Hepatocyte (in vitro differentiated cells): ENCODE results near the gene FAM156B. TPM values are rescaled to one million over a fixed set of nuclear protein-coding genes. Genes with fewer than 3 reads are reported as not detected.
A peak's percentile ranks its signal among the peaks of the same experiment; 100 is the strongest.
"Not testable (repeated sequence)": the region's sequence is repeated elsewhere in the genome, so short reads cannot be mapped to it uniquely, and the experiment has no call there.

Experiments used
- DNase-seq: peaks from one replicate; pipeline ENCODE4 v3.0.0-alpha.2; 2016; ENCODE audit warnings: low spot score
- H2AFZ ChIP-seq: fragments of 200-600 bp; sonication (generic); 2 replicates; pipeline ENCODE4 v1.6.0; 2016; ENCODE audit warnings: antibody characterized with exemption, mild to moderate bottlenecking
- H3K27ac ChIP-seq: fragments of 200-600 bp; sonication (generic); 2 replicates; pipeline ENCODE4 v1.5.1; 2016; ENCODE audit warnings: mild to moderate bottlenecking
- H3K27me3 ChIP-seq: fragments of 200-600 bp; sonication (generic); 2 replicates; pipeline ENCODE4 v1.6.1; 2016
- H3K36me3 ChIP-seq: fragments of 200-600 bp; sonication (generic); replicated peaks from 2 replicates; pipeline ENCODE4 v1.5.1; 2016; ENCODE audit warnings: low read depth; ENCODE audit not compliant: insufficient read depth
- H3K4me1 ChIP-seq: fragments of 200-600 bp; sonication (generic); 2 replicates; pipeline ENCODE4 v1.5.1; 2016; ENCODE audit warnings: mild to moderate bottlenecking, moderate library complexity; ENCODE audit not compliant: insufficient read depth
- H3K4me2 ChIP-seq: fragments of 200-600 bp; sonication (generic); 2 replicates; pipeline ENCODE4 v1.6.0; 2016
- H3K4me3 ChIP-seq: fragments of 200-600 bp; sonication (generic); 2 replicates; pipeline ENCODE4 v1.5.1; 2016; ENCODE audit warnings: mild to moderate bottlenecking
- H3K79me2 ChIP-seq: fragments of 200-600 bp; sonication (generic); 2 replicates; pipeline ENCODE4 v1.6.0; 2017; ENCODE audit warnings: mild to moderate bottlenecking
- H3K9me2 ChIP-seq: fragments of 200-600 bp; sonication (generic); replicated peaks from 2 replicates; pipeline ENCODE4 v1.6.0; 2017; ENCODE audit warnings: mild to moderate bottlenecking; ENCODE audit not compliant: insufficient read depth
- H3K9me3 ChIP-seq: fragments of 200-600 bp; sonication (generic); 2 replicates; pipeline ENCODE4 v1.5.1; 2016; ENCODE audit warnings: low read depth, mild to moderate bottlenecking
- H4K20me1 ChIP-seq: fragments of 200-600 bp; sonication (generic); 2 replicates; pipeline ENCODE4 v1.6.0; 2016; ENCODE audit warnings: mild to moderate bottlenecking; ENCODE audit not compliant: insufficient read depth, poor library complexity, severe bottlenecking
- CTCF ChIP-seq: fragments of 200-600 bp; sonication (generic); IDR thresholded peaks from 2 replicates; pipeline ENCODE4 v1.5.1; 2016; ENCODE audit warnings: antibody characterized with exemption, mild to moderate bottlenecking; ENCODE audit not compliant: poor library complexity
- EZH2 ChIP-seq: fragments of 200-600 bp; sonication (generic); IDR thresholded peaks from 2 replicates; pipeline ENCODE4 v1.6.1; 2016; ENCODE audit warnings: antibody characterized with exemption, mild to moderate bottlenecking, borderline replicate concordance
- WGBS: methylation state at CpG from one replicate; pipeline ENCODE4 v1.1.6; 2016; ENCODE audit warnings: low lambda C conversion rate; ENCODE audit errors: missing lambda C conversion rate; 5-methylcytosine and 5-hydroxymethylcytosine counted together
- polyA plus RNA-seq: library from polyadenylated mRNA; unstranded; fragments of >200 nt; fragmentation: Nextera tagmentation; extraction: Ambion mirVana; gene quantifications from 2 replicates; pipeline ENCODE4 v1.2.1, GENCODE V29; 2016
- total RNA-seq: library from RNA; depleted of rRNA; stranded (reverse); fragments of >200 nt; gene quantifications from 2 replicates; pipeline ENCODE4 v1.2.3, GENCODE V29; 2014

The FAM156B gene
- total and polyA plus RNA-seq, 2 experiments from 2014 or later: 20.1 to 25.6 TPM

- TF ChIP-seq CTCF (peak; percentile 94), EZH2 (no peak)
- Histone ChIP-seq H3K4me2 (peak overlapping the region; percentile 95), H3K4me1 (no peaks in the 10 kb centered on the region), H4K20me1 (no peaks in the 10 kb centered on the region), H3K9me2 (no peaks in the 10 kb centered on the region), H3K79me2 (no peaks in the 10 kb centered on the region), H3K9me3 (no peaks in the 10 kb centered on the region), H2AFZ (peak overlapping the region; percentile 85), H3K36me3 (no peaks in the 10 kb centered on the region), H3K4me3 (peak overlapping the region; percentile 34), H3K27me3 (no peaks in the 10 kb centered on the region), H3K27ac (peak overlapping the region; percentile 98)
- 17% methylated on average over 51 of the region's 61 CpGs for WGBS
- DNase-seq: peak; percentile 94
Observed at GRCh38 chrX:52934704-52935469, 37.8 kb downstream of the FAM156B start.

- 25% methylated on average over 10 of the region's 10 CpGs for WGBS
- not testable (repeated sequence) for H3K27me3 ChIP-seq, DNase-seq, H4K20me1 ChIP-seq, H3K9me2 ChIP-seq, H3K4me1 ChIP-seq, H3K9me3 ChIP-seq, H3K36me3 ChIP-seq, H3K79me2 ChIP-seq
- H3K4me2 ChIP-seq: peak overlapping the region; percentile 95
- H3K27ac ChIP-seq: peak overlapping the region; percentile 98
- H3K4me3 ChIP-seq: peak overlapping the region; percentile 34
- H2AFZ ChIP-seq: peak overlapping the region; percentile 85
Observed at GRCh38 chrX:52935470-52935784, 38.3 kb downstream of the FAM156B start.

- not testable (repeated sequence) for H3K27me3 ChIP-seq, H2AFZ ChIP-seq, H3K4me1 ChIP-seq, H3K4me3 ChIP-seq, H3K4me2 ChIP-seq, H3K79me2 ChIP-seq, H3K27ac ChIP-seq, DNase-seq, H4K20me1 ChIP-seq, H3K9me2 ChIP-seq, H3K36me3 ChIP-seq, H3K9me3 ChIP-seq
- no CpG with 5 or more reads among the region's 4 CpGs for whole genome bisulfite sequencing
Observed at GRCh38 chrX:52940704-52941103, 43.6 kb downstream of the FAM156B start.

- DNase-seq, H4K20me1 ChIP-seq, H3K4me3 ChIP-seq, H3K4me1 ChIP-seq, H3K27me3 ChIP-seq, H2AFZ ChIP-seq, H3K79me2 ChIP-seq, H3K9me2 ChIP-seq, H3K9me3 ChIP-seq, H3K4me2 ChIP-seq, H3K27ac ChIP-seq, H3K36me3 ChIP-seq: not testable (repeated sequence)
- no CpG with 5 or more reads among the region's 10 CpGs for WGBS
Observed at GRCh38 chrX:52941728-52942127, 44.6 kb downstream of the FAM156B start.

- not testable (repeated sequence) for H4K20me1 ChIP-seq, DNase-seq, H3K4me2 ChIP-seq, H2AFZ ChIP-seq, H3K4me1 ChIP-seq, H3K4me3 ChIP-seq, H3K36me3 ChIP-seq, H3K9me2 ChIP-seq, H3K9me3 ChIP-seq, H3K79me2 ChIP-seq, H3K27me3 ChIP-seq, H3K27ac ChIP-seq
- no CpG with 5 or more reads among the region's 14 CpGs for WGBS
Observed at GRCh38 chrX:52945838-52946494, 48.8 kb downstream of the FAM156B start.

DNA sequence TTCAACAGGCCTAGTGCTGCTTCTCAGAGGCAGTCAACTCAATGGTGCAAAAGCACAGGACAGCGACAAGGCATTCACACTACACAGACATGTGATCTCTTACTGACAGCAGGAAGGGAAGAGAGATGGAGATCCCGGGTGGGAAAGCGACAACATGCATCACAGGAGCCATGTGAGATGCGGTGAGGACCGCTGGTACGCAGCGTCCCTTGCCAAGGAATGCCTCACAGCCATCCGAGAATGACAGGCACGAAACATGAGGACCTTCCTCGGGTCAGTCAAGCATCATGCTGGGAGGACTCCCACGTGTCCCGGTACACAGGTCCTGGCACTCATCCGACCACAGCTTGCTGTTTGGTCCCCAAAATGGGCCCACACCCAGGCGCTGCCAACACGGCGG lies 50.4 kb downstream of the FAM156B start:
- WGBS: no CpG with 5 or more reads among the region's 16 CpGs

GRCh38 chrX:52948265-52948664 lies 51.1 kb downstream of the FAM156B start:
- not testable (repeated sequence) for H3K27ac ChIP-seq, H4K20me1 ChIP-seq, H3K9me3 ChIP-seq, H2AFZ ChIP-seq, H3K4me2 ChIP-seq, H3K4me1 ChIP-seq, DNase-seq, H3K9me2 ChIP-seq, H3K4me3 ChIP-seq, H3K27me3 ChIP-seq, H3K36me3 ChIP-seq, H3K79me2 ChIP-seq
- WGBS: no CpG with 5 or more reads among the region's 17 CpGs

More for the DNA sequence above, 50.4 kb downstream of the FAM156B start:
- not testable (repeated sequence) for H3K27ac ChIP-seq, H4K20me1 ChIP-seq, H3K79me2 ChIP-seq, H3K4me2 ChIP-seq, H2AFZ ChIP-seq, H3K4me1 ChIP-seq, H3K9me3 ChIP-seq, H3K4me3 ChIP-seq, H3K27me3 ChIP-seq, H3K36me3 ChIP-seq, DNase-seq, H3K9me2 ChIP-seq

GRCh38 chrX:52949325-52949724 lies 52.2 kb downstream of the FAM156B start:
- no CpG with 5 or more reads among the region's 4 CpGs for WGBS
- not testable (repeated sequence) for DNase-seq, H3K27ac ChIP-seq, H3K9me2 ChIP-seq, H2AFZ ChIP-seq, H3K4me1 ChIP-seq, H3K4me2 ChIP-seq, H3K9me3 ChIP-seq, H3K79me2 ChIP-seq, H4K20me1 ChIP-seq, H3K36me3 ChIP-seq, H3K27me3 ChIP-seq, H3K4me3 ChIP-seq
